Urothelium cell line (cell line): ENCODE results near the gene RABGAP1L.
"Not testable (repeated sequence)": the region's sequence is repeated elsewhere in the genome, so short reads cannot be mapped to it uniquely, and the experiment has no call there.

ENCODE experiments used
- DNase-seq: peaks from one replicate; pipeline ENCODE4 v3.0.0; 2011; ENCODE audit warnings: low spot score, mixed read lengths
- FAIRE-seq: peaks from 2 replicates; lab custom pipeline; 2011; peaks lifted over from hg19 to GRCh38; lab: Jason Lieb, UNC

Gene RABGAP1L

DNA sequence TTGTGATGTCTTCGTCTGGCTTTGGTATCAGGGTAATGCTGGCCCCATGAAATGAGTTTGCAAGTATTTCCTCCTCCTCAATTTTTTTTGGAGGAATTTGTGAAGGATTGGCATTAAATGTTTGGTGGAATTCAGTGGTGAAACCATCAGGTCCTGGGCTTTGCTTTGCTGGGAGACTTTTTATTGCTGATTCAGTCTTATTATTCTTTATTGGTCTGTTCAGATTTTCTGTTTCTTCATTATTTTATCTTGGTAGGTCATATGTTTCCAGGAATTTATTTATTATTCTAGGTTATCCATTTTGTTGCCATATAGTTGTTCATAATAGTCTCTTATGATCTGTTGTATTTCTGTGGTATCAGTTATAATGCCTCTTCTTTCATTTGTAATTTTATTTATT lies 126.7 kb downstream of the RABGAP1L start:
- DNase-seq (no peak), FAIRE-seq (no peak)

DNA sequence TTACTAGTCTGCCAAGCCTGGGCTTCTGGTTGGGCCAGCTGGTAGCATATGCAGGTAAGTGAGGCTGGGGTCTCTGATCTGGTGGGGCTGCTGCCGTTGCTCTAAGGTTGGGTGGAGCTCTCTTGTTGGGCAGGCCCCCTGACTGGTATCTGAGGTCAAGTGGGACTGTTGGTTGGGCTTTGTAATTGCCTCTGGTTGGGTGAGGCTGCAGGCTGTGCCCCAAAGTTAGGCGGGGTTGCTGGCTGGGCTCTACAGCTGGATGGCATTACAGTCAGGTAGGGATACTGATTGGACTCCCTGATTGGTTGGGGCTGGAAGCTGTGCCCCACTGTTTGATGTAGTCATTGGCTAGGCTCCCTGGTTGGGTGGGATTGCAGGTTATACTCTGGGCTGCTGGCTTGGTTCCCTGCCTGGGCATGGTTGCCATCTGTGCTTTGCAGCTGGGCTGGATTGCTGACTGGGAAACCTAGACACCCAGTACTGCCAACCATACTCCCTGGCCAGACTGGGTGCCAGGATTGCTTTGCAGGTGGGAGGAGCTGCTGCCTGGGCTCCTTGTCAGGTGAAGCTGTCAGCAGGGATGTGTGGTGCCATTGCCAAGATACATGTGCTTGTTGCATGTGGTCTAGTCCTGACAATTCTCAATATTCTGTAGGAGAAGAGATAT lies 130.5 kb downstream of the RABGAP1L start:
- no peak for DNase-seq
- FAIRE-seq: no peak

DNA sequence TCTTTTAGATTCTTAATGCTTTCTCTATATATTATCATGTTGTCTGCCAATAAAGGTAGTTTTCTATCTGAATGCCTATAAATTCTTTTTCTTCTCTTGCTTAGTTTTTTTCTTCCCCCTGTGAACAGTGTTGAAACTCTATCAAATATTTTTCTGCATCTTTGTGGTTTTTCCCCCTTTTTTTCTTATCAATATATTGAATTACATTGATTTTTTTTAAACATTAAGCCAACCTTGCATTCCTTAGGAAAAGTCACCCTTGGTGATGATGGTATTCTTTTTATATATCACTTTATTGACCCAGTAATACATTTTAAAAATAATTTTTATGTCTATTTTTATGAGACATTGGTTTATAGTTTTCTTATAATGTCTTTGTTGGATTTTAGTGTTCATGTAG lies 131.7 kb downstream of the RABGAP1L start:
- DNase-seq (no peak), FAIRE-seq (no peak)

DNA sequence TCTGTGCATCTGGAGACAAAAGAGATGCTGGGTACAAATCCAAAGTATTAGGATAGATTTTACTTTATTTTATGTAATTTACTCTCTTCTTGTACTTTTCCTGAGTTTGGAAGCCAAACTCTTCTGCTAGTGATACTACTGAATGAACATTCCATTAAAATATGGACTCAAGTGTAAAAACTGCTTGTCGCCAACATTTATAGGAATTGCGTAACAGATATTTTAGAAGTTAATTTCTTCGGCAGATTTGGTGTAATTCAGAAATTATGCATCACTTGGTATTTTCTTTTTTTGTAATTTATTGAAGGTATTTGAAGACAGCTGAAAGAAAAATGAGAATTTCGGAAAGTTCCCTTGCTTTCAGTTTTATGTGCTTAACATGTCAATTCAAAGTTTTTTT lies 137.0 kb downstream of the RABGAP1L start:
- DNase-seq: no peak
- no peak for FAIRE-seq

DNA sequence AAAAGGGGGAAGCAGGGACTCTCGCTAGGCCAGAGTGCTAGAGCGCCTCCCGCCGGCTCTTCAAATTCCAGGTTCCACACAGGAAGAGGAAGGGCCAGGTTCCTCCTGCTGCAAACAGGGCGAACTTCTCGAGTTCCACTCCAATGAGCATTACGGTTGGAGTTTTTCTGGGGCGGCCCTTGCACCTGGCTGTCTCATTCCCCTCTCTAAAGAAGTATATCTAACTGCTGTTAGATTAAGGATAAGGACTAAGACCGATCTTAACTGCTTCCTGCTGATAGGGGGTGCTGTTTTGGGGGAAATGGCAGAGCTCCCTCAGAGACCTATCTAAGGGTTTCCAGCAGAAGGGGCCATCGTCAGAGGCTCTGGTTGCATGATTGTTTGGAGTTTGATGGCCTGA lies 138.0 kb downstream of the RABGAP1L start:
- FAIRE-seq (no peak), DNase-seq (no peak)

DNA sequence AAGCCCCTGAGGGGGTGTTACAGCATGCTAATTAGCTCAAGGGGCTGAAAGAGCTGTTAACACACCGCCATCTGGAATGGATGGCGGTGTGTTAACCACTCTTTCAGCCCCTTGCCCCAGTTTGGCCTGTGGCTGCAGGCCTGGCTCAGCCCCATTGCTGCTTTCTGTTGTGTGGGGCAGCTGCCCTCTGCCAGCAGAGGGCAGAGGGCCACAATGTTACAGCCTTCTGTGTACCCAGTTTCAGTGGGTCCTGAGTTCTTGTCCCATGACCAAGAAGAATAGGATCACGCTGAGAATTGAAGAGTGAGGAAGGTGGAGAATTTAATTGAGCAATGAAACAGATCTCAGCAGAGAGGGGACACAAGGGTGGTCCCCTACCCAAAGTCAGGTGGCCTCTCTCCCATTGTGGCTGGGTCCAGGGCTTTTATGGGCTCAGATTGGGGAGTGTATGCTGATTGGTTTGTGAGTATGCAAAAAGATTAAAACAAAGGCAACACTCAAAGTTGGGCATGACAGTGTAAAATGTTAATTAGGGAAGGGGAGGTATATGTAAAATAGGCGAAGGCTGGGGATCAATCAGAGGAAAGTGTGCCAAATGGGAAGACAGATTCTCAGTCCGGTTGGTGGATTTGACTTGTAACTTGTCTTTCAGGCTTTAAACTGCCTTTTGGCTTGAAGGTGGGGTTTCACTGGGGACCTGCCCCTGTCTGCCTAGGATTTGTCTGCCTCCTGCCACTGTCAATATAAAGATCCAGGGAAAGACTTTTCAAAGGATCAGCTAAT lies 142.2 kb downstream of the RABGAP1L start:
- FAIRE-seq: no peak
- no peak for DNase-seq

DNA sequence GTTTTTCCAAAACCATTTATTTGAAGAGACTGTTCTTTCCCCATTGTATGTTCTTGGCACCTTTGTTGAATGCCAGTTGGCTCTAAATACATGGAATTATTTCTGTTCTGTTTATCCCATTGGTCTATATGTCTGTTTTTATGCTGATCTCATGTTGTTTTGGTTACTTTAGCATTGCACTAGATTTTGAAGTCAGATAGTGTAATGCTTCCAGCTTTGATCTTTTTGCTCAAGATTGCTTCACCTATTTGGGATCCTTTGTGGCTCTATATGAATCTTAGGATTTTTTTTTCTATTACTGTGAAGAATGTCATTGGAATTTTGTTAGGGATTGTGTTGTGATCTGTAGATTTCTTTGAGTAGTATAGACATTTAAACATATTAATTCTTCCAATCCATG lies 149.3 kb downstream of the RABGAP1L start:
- DNase-seq: no peak
- FAIRE-seq: no peak

DNA sequence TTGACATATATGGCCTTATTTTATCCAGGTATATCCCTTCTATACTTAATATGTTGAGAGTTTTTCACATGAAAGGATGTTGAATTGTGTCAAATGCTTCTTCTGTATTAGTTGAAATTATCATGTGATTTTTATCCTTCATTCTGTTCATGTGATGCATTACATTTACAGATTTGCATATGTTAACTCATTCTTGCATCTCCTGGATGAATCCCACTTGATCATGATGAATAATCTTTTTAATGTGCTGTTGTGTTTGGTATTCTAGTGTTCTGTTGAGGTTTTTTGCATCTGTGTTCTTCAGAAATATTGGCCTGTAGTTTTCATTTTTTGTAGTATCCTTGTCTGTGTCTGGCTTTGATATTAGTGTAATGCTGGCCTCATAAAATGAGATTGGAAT lies 150.2 kb downstream of the RABGAP1L start:
- no peak for FAIRE-seq

DNA sequence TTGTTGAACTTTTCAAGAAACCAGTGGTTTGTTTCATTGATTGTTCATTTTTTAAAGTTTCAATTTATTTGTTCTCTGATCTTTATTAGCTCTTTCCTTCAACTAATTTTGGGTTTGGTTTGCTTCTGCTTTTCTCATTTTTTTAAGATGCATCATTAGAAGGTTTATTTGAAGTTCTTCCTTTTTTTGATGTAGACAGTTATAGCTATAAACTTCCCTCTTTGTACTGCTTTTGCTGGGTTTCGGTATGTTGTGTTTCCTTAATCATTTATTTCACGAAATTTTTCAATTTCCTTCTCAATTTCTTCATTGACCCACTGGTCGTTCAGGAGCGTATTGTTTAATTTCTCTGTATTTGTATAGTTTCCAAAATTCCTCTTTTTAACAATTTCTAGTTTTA lies 155.1 kb downstream of the RABGAP1L start:
- no peak for DNase-seq
- FAIRE-seq: no peak

More for the DNA sequence above, 150.2 kb downstream of the RABGAP1L start:
- DNase-seq: no peak

DNA sequence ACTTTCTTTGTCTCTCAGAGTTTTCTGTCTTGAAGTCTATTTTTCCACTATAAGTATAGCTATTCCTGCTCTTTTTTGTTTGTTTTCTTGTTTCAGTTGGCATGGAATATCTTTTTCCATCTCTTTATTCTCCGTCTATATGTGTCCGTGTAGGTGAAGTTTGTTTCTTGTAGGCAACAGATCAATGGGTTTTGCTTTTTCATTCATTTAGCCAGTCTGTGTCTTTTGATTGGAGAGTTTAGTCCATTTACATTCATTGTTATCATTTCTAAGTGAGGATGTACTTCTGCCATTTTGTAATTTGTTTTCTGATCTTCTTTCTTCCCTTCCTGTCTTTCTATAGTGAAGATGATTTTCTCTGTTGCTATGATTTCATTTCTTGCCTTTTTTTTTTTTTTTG lies 155.9 kb downstream of the RABGAP1L start:
- no peak for FAIRE-seq
- no peak for DNase-seq

DNA sequence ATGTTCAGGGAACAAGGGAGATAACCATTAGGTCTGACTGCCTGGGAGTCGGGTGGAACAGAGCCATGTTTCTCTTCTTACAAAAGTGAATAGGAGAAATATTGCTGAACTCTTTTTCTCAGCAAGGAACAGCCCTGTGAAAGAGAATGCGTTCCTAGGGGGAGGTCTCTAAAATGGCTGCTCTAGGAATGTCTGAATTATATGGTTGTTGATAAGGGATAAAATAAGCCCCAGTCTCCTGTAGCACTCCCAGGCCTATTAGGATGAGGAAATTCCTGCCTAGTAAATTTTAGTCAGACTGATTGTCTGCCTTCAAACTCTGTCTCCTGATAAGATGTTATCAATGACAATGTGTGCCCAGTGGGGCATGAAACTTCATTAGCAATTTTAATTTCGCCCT lies 161.6 kb downstream of the RABGAP1L start:
- not testable (repeated sequence) for FAIRE-seq

DNA sequence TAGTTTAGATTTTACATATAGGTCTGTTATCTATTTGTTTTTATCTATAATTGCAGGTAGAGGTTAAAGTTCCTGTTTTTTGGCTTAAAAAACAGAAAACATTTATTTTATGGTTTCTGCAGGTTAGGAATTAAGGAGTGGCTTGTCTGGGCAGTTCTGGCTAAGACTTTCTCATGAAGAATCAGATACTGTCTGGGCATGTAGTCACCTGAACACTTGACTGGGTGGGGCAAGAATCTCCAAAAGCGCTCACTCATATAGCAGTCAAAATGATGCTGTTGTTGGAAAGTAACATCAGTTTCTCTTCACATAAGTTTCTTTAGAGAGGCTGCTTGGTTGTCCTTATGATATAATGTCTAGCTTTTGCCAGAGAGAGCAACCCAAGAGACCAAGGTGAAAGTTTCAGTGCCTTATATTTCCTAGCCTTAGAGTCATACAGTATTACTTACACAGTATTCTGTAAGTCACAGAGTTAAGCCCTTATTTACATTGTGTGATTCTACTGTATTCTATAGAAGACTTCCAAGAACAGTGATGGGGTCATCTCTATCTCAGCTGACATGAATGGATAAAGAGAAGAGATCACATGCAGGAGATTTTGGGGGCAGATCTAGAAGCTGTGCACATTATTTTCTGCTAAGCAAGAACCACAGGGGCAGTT lies 163.0 kb downstream of the RABGAP1L start:
- DNase-seq: no peak
- FAIRE-seq: no peak

More for the DNA sequence above, 161.6 kb downstream of the RABGAP1L start:
- DNase-seq: not testable (repeated sequence)

DNA sequence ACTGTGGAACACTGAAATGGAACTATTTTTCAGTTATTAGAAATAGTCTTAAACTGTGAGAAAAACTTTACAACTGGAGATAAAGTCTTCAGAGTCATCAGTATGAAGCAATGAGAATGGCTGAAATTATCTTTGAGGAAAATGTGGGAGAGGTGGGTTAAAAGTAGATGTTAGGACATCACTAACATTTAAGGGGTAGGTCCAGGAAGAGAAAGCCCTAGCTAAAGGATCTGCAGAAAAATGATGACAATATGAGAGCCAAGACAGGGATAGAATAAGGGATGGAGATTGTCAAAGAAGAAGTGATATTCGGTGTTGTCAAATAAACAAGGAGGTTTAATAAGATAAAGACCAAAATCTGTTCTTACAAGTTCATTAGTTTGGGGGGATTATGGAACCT lies 165.2 kb downstream of the RABGAP1L start:
- DNase-seq (no peak), FAIRE-seq (no peak)

DNA sequence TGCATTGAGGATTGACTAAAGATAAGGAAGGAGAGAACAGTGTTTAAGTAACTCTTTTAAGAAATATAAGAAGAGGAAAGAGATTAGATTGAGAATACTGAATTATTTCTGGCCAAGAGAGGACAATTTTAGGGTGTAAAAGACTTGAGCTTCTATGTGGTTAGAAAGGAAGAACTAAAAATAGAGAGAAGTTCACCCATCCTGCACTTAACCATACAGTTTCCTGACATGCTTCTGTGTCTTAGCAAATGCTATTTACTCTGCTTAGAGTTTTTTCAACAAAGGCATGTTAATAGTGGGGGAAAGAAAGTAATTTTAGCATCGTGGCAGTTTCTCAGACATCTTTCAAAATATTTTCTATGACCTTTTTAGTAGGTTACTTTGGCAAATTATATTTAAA lies 165.6 kb downstream of the RABGAP1L start:
- no peak for FAIRE-seq

DNA sequence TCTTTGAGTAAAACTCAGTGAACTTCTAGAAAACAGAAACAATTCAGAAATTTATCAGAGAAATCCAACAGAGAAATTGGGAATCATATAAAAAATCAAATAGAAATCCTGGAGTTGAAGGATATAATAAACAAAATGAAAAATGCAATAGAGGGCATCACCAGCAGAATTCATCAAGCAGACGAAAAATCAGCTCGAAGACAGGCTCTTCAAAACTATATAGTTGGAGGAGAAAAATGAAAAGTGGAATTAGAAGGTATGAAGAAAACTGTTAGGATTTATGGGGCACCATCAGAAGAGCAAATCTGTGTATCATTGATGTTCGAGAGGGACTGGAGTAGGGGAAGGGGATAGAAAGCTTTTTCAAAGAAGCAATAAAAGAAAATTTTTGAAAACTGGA lies 167.0 kb downstream of the RABGAP1L start:
- FAIRE-seq: no peak
- no peak for DNase-seq

More for the DNA sequence above, 165.6 kb downstream of the RABGAP1L start:
- DNase-seq: no peak

DNA sequence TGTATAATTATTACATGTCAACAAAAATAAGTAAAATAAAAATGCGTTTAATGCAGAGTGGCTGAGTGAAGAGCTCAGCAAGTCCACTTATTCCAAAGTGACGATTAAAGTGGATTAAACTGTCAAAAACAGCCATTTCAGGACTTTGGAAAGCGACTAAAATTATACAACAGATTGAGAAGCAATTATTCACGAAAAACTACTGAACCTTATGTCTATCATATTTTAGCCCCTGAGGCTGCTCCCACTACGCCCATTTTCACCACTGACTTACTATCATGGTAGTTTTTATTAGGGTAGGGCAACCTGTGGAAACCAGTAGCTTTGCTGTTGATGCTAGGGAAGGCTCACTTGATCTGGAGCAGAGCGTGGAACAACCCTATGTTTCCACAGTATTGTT lies 174.1 kb downstream of the RABGAP1L start:
- DNase-seq (no peak), FAIRE-seq (no peak)

DNA sequence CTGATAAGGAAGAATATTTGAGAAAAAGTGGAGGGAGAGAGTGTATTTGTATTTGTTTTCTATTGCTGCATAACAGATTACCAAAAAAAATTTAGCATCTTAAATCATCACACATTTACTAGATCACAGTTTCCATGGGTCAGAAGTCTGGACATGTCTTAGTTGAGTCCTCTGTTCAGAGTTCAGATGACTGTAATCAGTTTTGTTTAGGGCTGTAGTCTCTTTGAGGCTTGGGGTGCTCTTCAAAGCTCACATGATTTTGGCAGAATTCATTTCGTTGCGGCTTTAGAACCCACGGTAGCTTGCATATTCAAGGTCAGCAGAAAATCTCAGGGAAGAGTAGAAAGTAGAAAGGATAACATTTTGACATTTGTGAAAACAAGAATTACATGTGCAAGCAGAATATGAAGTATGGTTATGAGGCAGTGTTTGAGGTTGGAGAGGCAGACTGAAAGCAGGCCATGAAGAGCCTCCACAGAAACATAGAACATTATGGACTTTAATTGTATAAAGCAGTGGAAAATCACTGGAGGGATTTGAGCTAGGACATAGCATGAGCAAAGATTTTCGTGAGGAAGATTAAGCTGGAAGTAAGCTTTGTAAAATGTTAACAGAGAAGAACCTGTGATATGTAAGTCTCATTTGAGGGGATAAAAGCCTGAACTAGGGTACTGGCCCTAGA lies 177.8 kb downstream of the RABGAP1L start:
- FAIRE-seq (no peak), DNase-seq (no peak)

DNA sequence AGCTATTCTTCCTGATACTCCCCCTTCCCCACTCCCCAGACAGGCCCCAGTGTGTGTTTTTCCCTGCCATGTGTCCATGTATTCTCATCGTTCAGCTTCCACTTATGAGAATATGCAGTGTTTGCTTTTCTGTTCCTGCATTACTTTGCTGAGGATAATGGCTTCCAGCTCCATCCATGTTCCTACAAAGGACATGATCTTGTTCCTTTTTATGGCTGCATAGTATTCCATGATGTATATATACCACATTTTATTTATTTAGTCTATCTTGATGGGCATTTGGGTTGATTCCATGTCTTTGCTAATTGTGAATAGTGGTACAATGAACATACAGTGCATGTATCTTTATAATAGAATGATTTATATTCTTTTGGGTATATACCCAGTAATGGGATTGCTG lies 181.1 kb downstream of the RABGAP1L start:
- DNase-seq, FAIRE-seq: not testable (repeated sequence)

DNA sequence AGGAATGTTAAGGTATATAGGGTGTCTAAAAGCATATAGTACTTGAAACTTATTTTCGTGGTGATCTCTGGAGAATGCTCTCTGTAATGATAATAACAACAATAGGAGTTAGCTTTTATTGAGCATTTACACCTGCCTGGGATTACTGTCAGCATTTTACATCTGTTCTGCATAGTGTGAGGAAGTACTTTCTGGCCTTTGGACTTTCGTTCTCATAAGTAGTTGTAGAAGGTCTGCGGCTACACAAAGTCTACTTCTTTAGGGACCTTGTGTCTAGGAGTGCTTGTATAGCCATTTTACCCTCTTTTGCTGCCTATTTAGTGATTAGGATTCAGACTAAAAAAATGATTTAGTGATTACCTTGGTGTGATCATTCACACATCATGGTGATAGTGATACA lies 184.8 kb downstream of the RABGAP1L start:
- FAIRE-seq: no peak
- no peak for DNase-seq

DNA sequence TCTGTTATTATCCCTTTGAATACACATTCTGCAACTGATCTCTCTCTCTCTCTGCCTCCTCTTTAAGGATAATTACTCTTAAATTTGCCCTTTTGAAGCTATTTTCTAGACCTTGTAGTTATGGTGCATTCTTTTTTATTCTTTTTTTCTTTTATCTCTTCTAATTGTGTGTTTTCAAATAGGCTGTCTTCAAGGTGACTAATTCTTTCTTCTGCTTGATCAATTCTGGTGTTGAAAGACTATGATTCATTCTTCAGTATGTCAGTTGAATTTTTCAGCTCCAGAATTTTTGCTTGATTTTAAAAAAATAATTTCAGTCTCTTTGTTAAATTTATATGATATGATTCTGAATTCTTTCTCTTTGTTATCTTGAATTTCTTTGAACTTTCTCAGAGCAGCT lies 192.8 kb downstream of the RABGAP1L start:
- no peak for DNase-seq
- no peak for FAIRE-seq

DNA sequence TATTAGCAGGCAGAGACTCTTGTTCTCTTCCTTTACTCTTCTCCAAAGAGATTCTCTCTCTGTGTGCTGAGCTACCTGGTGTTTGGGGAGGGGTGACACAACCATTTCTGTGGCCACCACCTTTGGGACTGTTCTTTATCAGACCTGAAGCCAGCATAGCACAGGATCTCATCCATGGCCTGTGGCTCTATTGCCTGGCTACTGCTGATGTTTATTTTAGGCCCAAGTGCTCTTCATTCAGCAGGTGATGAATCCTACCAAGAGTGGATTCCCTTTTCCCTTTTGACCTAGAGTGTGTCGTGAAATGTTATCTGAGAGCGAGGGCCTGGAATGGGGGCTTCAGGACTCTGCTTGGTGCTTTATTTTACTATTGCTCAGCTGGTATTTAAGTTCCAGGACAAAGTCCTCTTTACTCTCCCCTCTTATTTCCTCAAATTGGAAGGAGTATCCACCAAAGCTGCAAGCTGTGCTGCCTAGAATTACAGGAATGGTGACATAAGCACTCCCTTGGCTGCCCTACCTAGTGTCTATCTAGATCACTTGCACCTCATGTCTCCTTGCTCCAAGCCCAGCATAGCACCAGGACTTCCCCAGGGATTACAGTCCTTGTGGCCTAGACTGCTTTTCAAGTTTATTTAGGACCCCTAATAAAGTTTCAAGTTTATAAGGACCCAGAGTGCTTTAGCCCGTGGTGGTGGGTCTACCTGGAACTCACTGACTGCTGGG lies 193.7 kb downstream of the RABGAP1L start:
- no peak for DNase-seq
- no peak for FAIRE-seq
